Measurements from ENCODE around the gene CACNA1C.

The CACNA1C gene

DNA sequence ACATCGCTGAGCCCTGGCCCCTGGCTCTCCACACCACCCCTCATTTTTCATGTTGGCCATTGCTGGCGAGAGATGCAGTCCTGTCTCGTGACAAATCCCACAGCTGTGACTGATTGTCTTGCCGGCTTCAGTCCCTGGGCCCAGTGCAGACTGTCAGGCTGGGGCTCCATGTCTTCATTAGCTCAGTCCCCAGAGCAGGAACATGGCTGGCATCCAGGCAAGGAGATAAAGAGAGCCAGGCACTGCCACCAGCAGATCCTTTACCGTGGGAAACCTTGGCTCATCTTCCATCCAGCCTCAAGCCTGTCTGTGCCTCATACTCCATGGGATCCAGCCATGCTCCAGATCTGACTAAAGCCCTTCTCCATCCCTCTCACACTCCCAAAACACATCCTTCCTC, 457.3 kb downstream of the CACNA1C start:
- Histone ChIP-seq H3K79me2 (ENCODE audit: control insufficient read depth, insufficient read depth, low read length, unreplicated experiment) (no peaks in the 10 kb centered on the region), H3K36me3 (ENCODE audit: insufficient read depth, low read length) (no peaks in the 10 kb centered on the region), H3K4me3 (ENCODE audit: low read depth, low read length) (no peak overlapping the region), H3K4me1 (ENCODE audit: control insufficient read depth, insufficient read depth, low read length, unreplicated experiment) (no peaks in the 10 kb centered on the region), H3K27me3 (ENCODE audit: insufficient read depth, low read length) (no peaks in the 10 kb centered on the region), H2AFZ (ENCODE audit: low read length, unreplicated experiment) (no peak overlapping the region), H3K27ac (ENCODE audit: low read depth, low read length) (no peak overlapping the region)

DNA sequence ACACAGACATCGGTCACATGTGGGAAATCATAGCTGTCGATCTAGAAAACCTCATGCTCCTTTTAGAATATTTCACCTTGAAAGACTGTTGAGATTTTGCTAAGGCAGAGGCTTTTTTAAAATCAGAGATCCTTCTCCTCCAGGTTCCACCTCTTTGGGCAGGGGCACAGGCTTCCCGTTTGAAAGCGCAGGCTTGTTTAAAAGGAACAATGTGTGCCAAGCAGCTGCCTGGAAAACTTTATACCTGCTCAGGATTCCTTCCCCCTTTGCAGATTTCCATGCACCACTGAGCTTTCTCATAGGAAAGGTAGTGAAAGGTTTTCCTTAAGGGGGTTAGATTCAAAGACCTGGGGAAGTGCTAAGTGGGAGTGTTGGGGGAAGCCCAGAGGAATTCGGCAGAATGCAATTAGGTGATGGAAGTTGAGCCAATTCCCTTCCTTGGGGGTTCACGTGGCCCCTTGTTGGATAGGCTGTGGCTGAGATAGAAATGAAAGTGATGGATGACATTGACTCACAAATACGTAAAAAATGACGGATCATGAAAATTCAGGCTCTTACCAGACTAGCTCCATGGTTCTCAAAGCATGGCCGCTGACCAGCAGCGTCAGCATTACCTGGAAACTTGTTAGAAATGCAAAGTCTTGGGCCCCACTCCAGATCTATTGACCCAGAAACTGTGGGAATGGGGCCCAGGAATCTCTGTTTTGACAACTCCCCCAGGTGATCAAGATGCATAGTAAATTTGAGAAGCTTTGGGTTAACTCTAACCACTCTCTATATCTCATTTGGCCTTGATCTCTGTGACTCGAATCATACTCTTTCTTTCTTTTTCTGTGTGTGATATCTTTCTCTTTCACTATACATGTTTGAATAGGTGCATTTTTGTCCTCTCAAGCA, 460.6 kb downstream of the CACNA1C start:
- Histone ChIP-seq H3K79me2 (ENCODE audit: control insufficient read depth, insufficient read depth, low read length, unreplicated experiment) (no peaks in the 10 kb centered on the region), H3K4me3 (ENCODE audit: low read depth, low read length) (no peak overlapping the region), H3K4me1 (ENCODE audit: control insufficient read depth, insufficient read depth, low read length, unreplicated experiment) (no peaks in the 10 kb centered on the region), H3K27me3 (ENCODE audit: insufficient read depth, low read length) (no peaks in the 10 kb centered on the region), H3K36me3 (ENCODE audit: insufficient read depth, low read length) (no peaks in the 10 kb centered on the region), H2AFZ (ENCODE audit: low read length, unreplicated experiment) (no peak overlapping the region), H3K27ac (ENCODE audit: low read depth, low read length) (no peak overlapping the region)

GRCh38 chr12:2514038-2514340, 461.2 kb downstream of the CACNA1C start:
- H2AFZ ChIP-seq (ENCODE audit: low read length, unreplicated experiment): no peak overlapping the region
- no peaks in the 10 kb centered on the region for H3K79me2 ChIP-seq (ENCODE audit: control insufficient read depth, insufficient read depth, low read length, unreplicated experiment)
- no peaks in the 10 kb centered on the region for H3K27me3 ChIP-seq (ENCODE audit: insufficient read depth, low read length)
- no peaks in the 10 kb centered on the region for H3K36me3 ChIP-seq (ENCODE audit: insufficient read depth, low read length)
- H3K27ac ChIP-seq (ENCODE audit: low read depth, low read length): no peak overlapping the region
- H3K4me3 ChIP-seq (ENCODE audit: low read depth, low read length): no peak overlapping the region
- H3K4me1 ChIP-seq (ENCODE audit: control insufficient read depth, insufficient read depth, low read length, unreplicated experiment): no peaks in the 10 kb centered on the region

DNA sequence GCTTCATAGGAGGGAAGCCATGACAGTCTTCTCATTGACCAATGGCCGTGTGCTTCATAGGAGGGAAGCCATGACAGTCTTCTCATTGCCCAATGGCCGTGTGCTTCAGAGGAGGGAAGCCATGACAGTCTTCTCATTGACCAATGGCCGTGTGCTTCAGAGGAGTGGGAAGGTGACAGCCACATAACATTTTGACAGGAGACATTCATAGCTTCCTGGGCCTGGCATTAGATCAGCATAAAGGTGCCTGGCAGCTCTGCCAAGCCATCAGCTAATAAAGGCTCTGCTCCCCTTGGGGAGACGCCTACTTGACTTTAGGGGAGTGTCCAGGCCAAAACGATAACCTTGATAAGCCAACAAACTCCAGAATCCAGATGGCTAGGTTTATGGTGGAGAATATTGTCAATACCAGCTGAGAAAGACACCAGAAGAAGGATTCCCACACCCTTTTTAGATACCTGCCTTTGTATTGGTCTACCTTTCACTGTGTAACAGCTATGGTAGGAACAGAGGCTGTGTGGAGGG, 468.0 kb downstream of the CACNA1C start:
- Histone ChIP-seq H3K27me3 (ENCODE audit: insufficient read depth, low read length) (no peaks in the 10 kb centered on the region), H2AFZ (ENCODE audit: low read length, unreplicated experiment) (no peak overlapping the region), H3K4me3 (ENCODE audit: low read depth, low read length) (no peak overlapping the region), H3K4me1 (ENCODE audit: control insufficient read depth, insufficient read depth, low read length, unreplicated experiment) (no peaks in the 10 kb centered on the region), H3K79me2 (ENCODE audit: control insufficient read depth, insufficient read depth, low read length, unreplicated experiment) (no peaks in the 10 kb centered on the region), H3K27ac (ENCODE audit: low read depth, low read length) (no peak overlapping the region), H3K36me3 (ENCODE audit: insufficient read depth, low read length) (no peaks in the 10 kb centered on the region)

DNA sequence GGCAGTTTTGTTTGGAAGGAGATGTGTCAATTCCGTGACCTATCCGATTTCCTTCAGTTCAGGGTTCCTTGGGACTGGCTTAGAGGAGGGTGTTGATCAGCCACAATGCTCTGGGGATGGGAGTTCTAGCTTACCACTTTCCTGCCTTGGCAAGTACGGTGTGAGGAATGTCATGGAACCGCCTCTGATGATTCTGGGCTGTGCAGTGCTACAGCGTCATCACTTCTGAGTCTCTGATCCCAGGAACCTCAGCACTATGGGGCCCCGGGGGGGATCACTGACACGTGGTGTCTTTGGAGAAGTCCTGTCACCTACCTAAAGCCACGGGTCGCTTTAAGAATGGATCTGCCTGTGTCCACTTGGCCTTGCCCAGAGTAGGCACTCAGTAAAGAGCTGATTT, 470.5 kb downstream of the CACNA1C start:
- H3K4me3 ChIP-seq (ENCODE audit: low read depth, low read length): no peak overlapping the region
- H3K4me1 ChIP-seq (ENCODE audit: control insufficient read depth, insufficient read depth, low read length, unreplicated experiment): no peaks in the 10 kb centered on the region
- no peaks in the 10 kb centered on the region for H3K27me3 ChIP-seq (ENCODE audit: insufficient read depth, low read length)
- no peak overlapping the region for H3K27ac ChIP-seq (ENCODE audit: low read depth, low read length)
- no peaks in the 10 kb centered on the region for H3K36me3 ChIP-seq (ENCODE audit: insufficient read depth, low read length)
- H3K79me2 ChIP-seq (ENCODE audit: control insufficient read depth, insufficient read depth, low read length, unreplicated experiment): no peaks in the 10 kb centered on the region
- no peak overlapping the region for H2AFZ ChIP-seq (ENCODE audit: low read length, unreplicated experiment)

DNA sequence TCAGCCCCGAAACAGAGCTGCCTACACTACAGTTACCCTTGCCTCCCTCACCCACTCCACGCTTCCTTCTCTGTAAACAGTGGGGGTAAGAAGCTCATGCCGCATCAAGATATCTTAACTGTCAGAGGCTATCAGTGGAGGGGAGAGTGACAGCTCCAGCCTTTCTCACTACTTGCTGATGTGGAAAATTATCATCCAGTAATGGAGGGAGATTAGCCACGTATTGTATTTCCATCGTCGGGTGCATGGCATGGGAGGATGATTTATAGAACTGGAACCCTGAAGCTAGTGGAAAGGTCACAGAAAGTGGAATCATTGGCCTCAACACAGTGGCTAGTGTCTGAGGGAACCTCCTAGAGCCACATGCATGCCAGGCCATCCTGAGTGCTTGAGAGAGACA, 471.1 kb downstream of the CACNA1C start:
- Histone ChIP-seq H3K27ac (ENCODE audit: low read depth, low read length) (no peak overlapping the region), H2AFZ (ENCODE audit: low read length, unreplicated experiment) (no peak overlapping the region), H3K79me2 (ENCODE audit: control insufficient read depth, insufficient read depth, low read length, unreplicated experiment) (no peaks in the 10 kb centered on the region), H3K4me1 (ENCODE audit: control insufficient read depth, insufficient read depth, low read length, unreplicated experiment) (no peaks in the 10 kb centered on the region), H3K4me3 (ENCODE audit: low read depth, low read length) (no peak overlapping the region), H3K36me3 (ENCODE audit: insufficient read depth, low read length) (no peaks in the 10 kb centered on the region), H3K27me3 (ENCODE audit: insufficient read depth, low read length) (no peaks in the 10 kb centered on the region)

GRCh38 chr12:2526371-2526770, 473.6 kb downstream of the CACNA1C start:
- Histone ChIP-seq H3K27ac (ENCODE audit: low read depth, low read length) (no peak overlapping the region), H3K27me3 (ENCODE audit: insufficient read depth, low read length) (no peaks in the 10 kb centered on the region), H3K4me1 (ENCODE audit: control insufficient read depth, insufficient read depth, low read length, unreplicated experiment) (no peaks in the 10 kb centered on the region), H2AFZ (ENCODE audit: low read length, unreplicated experiment) (no peak overlapping the region), H3K79me2 (ENCODE audit: control insufficient read depth, insufficient read depth, low read length, unreplicated experiment) (no peaks in the 10 kb centered on the region), H3K36me3 (ENCODE audit: insufficient read depth, low read length) (no peaks in the 10 kb centered on the region), H3K4me3 (ENCODE audit: low read depth, low read length) (no peak overlapping the region)

DNA sequence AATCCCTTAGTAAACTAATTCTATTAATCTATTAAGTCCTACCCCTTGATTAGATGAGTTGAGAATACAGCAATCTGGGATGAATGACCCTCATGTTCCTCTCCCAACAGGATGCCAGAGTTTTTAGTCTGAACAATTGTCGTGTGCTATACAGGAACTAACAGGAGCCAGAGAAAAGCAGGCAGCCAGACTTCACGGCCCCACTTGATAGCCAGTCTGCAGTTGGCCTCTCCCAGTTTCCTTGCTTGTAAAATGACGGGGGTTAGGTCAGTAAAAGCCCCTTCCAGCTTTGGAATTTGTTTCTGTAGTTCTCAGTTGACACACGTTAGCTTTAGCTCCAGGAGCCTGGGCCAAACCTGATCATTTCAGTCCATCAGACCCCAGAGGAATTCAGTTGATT, 475.2 kb downstream of the CACNA1C start:
- Histone ChIP-seq H3K79me2 (ENCODE audit: control insufficient read depth, insufficient read depth, low read length, unreplicated experiment) (no peaks in the 10 kb centered on the region), H3K4me1 (ENCODE audit: control insufficient read depth, insufficient read depth, low read length, unreplicated experiment) (no peaks in the 10 kb centered on the region), H3K36me3 (ENCODE audit: insufficient read depth, low read length) (no peaks in the 10 kb centered on the region), H2AFZ (ENCODE audit: low read length, unreplicated experiment) (no peak overlapping the region), H3K4me3 (ENCODE audit: low read depth, low read length) (no peak overlapping the region), H3K27me3 (ENCODE audit: insufficient read depth, low read length) (no peaks in the 10 kb centered on the region), H3K27ac (ENCODE audit: low read depth, low read length) (no peak overlapping the region)

DNA sequence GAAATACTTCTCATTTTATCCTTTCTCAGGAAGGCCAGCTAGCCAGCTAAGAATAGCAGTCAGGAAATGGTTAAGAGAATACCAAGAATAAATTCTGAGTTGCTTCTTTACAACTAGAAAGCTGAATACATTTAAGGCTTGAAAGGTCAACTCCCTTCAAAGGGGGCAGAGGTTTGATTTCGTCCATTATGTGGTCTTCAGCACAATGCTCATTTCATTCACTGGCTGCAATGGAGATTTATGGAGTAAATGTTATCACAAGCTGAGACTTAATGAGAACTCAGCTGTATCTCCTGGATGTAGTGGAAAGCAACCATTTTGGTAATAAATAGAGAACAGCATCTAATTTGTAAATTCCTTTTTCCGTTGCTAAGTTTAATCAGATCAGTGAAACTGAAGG, 477.0 kb downstream of the CACNA1C start:
- Histone ChIP-seq H3K27ac (ENCODE audit: low read depth, low read length) (no peak overlapping the region), H3K4me3 (ENCODE audit: low read depth, low read length) (no peak overlapping the region), H3K4me1 (ENCODE audit: control insufficient read depth, insufficient read depth, low read length, unreplicated experiment) (no peaks in the 10 kb centered on the region), H3K36me3 (ENCODE audit: insufficient read depth, low read length) (no peaks in the 10 kb centered on the region), H3K27me3 (ENCODE audit: insufficient read depth, low read length) (no peaks in the 10 kb centered on the region), H3K79me2 (ENCODE audit: control insufficient read depth, insufficient read depth, low read length, unreplicated experiment) (no peaks in the 10 kb centered on the region), H2AFZ (ENCODE audit: low read length, unreplicated experiment) (no peak overlapping the region)

DNA sequence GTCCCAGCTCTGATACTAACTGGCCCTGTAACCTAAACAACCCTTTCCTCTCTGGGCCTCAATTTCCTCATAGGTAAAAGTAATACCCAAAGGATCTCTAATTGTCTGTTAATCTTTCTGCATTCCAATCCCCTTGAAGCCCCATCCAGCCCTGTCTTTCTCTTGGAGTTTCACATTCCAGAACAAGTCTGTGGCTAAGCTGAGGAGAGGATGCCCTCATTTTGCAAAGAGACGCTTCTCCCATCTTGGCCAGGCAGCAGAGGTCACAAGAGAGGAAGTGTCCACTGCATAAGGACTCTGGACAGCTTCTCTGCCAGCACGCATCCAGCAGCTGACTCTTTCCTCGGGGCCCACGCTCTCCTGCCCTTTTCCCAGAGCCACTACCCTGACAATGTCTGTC, 478.6 kb downstream of the CACNA1C start:
- Histone ChIP-seq H3K36me3 (ENCODE audit: insufficient read depth, low read length) (no peaks in the 10 kb centered on the region), H2AFZ (ENCODE audit: low read length, unreplicated experiment) (no peak overlapping the region), H3K27ac (ENCODE audit: low read depth, low read length) (no peak overlapping the region), H3K4me3 (ENCODE audit: low read depth, low read length) (no peak overlapping the region), H3K4me1 (ENCODE audit: control insufficient read depth, insufficient read depth, low read length, unreplicated experiment) (no peaks in the 10 kb centered on the region), H3K27me3 (ENCODE audit: insufficient read depth, low read length) (no peaks in the 10 kb centered on the region), H3K79me2 (ENCODE audit: control insufficient read depth, insufficient read depth, low read length, unreplicated experiment) (no peaks in the 10 kb centered on the region)

DNA sequence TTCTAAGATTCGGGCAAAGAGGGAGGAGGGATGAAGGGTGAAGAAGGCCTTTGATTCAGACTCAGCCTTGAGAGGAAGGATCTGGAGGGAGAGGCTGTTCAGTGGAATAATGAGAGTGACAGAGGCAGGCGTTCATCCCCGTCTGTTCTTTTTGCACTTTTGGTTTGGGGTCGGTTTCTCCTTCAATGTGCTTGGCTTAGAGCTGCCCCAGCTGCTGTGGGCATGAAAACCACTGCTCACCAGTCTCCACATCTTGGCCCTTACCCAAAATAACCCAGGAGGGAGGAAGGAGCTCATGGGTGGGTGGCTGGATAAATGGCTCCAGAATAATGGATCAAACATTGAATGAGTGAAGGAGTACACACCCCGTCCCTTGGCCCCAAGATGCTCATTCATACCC, 480.2 kb downstream of the CACNA1C start:
- Histone ChIP-seq H3K79me2 (ENCODE audit: control insufficient read depth, insufficient read depth, low read length, unreplicated experiment) (no peaks in the 10 kb centered on the region), H3K36me3 (ENCODE audit: insufficient read depth, low read length) (no peaks in the 10 kb centered on the region), H3K27ac (ENCODE audit: low read depth, low read length) (no peak overlapping the region), H2AFZ (ENCODE audit: low read length, unreplicated experiment) (no peak overlapping the region), H3K4me3 (ENCODE audit: low read depth, low read length) (no peak overlapping the region), H3K4me1 (ENCODE audit: control insufficient read depth, insufficient read depth, low read length, unreplicated experiment) (no peaks in the 10 kb centered on the region), H3K27me3 (ENCODE audit: insufficient read depth, low read length) (no peaks in the 10 kb centered on the region)
